OCI-LY7 (cell line): ENCODE results near the gene INSYN2B. TPM values are rescaled to one million over a fixed set of nuclear protein-coding genes. Genes with fewer than 3 reads are reported as not detected.
A peak's percentile ranks its signal among the peaks of the same experiment; 100 is the strongest.

ENCODE experiments used
- BruUV-seq: library from RNA; stranded (reverse); fragments of 400-500 nt; replicated peaks from 2 replicates; lab custom pipeline; 2021; lab: Mats Ljungman, UMichigan
- CTCF ChIA-PET: fragments of 300-600 bp; sonication (Branson Sonifier 250); formaldehyde crosslinking; loops from one replicate; lab custom pipeline; 2022; ENCODE audit warnings: antibody characterized with exemption; ENCODE audit not compliant: unreplicated experiment; lab: Charles Lee
- POLR2A ChIA-PET: fragments of 300-600 bp; sonication (Branson Sonifier 250); formaldehyde crosslinking; loops from one replicate; lab custom pipeline; 2022; ENCODE audit warnings: antibody characterized with exemption; lab: Charles Lee
- DNase-seq: peaks from one replicate; pipeline ENCODE4 v3.0.0-alpha.2; 2015; ENCODE audit warnings: low spot score
- H2AFZ ChIP-seq: fragments of 200-600 bp; sonication (generic), shearing (Covaris generic); 2 replicates; pipeline ENCODE4 v1.6.1; 2014; ENCODE audit warnings: mild to moderate bottlenecking, antibody characterized with exemption, low read length, moderate library complexity
- H3K27ac ChIP-seq: fragments of 200-600 bp; sonication (generic); 2 replicates; pipeline ENCODE4 v1.5.1; 2014; ENCODE audit warnings: mixed run types, low read depth, mild to moderate bottlenecking, moderate library complexity, low read length, inconsistent platforms; ENCODE audit not compliant: poor library complexity, severe bottlenecking
- H3K36me3 ChIP-seq: fragments of 200-600 bp; sonication (generic); 2 replicates; pipeline ENCODE4 v1.6.1; 2014; ENCODE audit warnings: mild to moderate bottlenecking, antibody characterized with exemption, low read length, moderate library complexity, mixed read lengths; ENCODE audit not compliant: insufficient read depth
- H3K4me1 ChIP-seq: fragments of 200-600 bp; sonication (generic); 2 replicates; pipeline ENCODE4 v1.5.1; 2014; ENCODE audit warnings: mild to moderate bottlenecking, low read length; ENCODE audit not compliant: insufficient read depth, poor library complexity, severe bottlenecking
- H3K4me2 ChIP-seq: fragments of 200-600 bp; sonication (generic); 2 replicates; pipeline ENCODE4 v1.6.1; 2014; ENCODE audit warnings: mild to moderate bottlenecking, low read length
- H3K4me3 ChIP-seq: fragments of 200-600 bp; sonication (generic); 2 replicates; pipeline ENCODE4 v1.5.1; 2014; ENCODE audit warnings: mild to moderate bottlenecking, low read depth, low read length; ENCODE audit not compliant: poor library complexity, severe bottlenecking
- H3K79me2 ChIP-seq: fragments of 200-600 bp; sonication (generic); 2 replicates; pipeline ENCODE4 v1.6.1; 2016; ENCODE audit warnings: low read depth, mild to moderate bottlenecking, low read length, moderate library complexity, mixed read lengths; ENCODE audit not compliant: insufficient read depth
- H3K9me2 ChIP-seq: fragments of 200-600 bp; sonication (generic); 2 replicates; pipeline ENCODE4 v1.6.1; 2016; ENCODE audit warnings: mild to moderate bottlenecking, low read length, mixed read lengths; ENCODE audit not compliant: insufficient read depth
- H3K9me3 ChIP-seq: fragments of 200-600 bp; sonication (generic); 2 replicates; pipeline ENCODE4 v1.6.1; 2014; ENCODE audit warnings: mild to moderate bottlenecking, mixed run types, low read length, mixed read lengths
- H4K20me1 ChIP-seq: fragments of 200-600 bp; sonication (generic); 2 replicates; pipeline ENCODE4 v1.6.1; 2014; ENCODE audit warnings: mild to moderate bottlenecking, antibody characterized with exemption, low read length, moderate library complexity, mixed read lengths; ENCODE audit not compliant: insufficient read depth
- CTCF ChIP-seq: fragments of 200-600 bp; sonication (generic); conservative IDR thresholded peaks from 2 replicates; pipeline ENCODE4 v1.5.1; 2014; ENCODE audit warnings: mild to moderate bottlenecking, antibody characterized with exemption, low read length, moderate library complexity, mixed read lengths
- EZH2phosphoT487 ChIP-seq: fragments of 200-600 bp; sonication (generic); IDR thresholded peaks from 2 replicates; pipeline ENCODE4 v1.6.1; 2018; ENCODE audit warnings: low read depth, borderline replicate concordance, mild to moderate bottlenecking, mixed run types, antibody characterized with exemption, low read length, moderate library complexity, mixed read lengths
- intact Hi-C: fragments of 100-400 bp; cut with micrococcal nuclease; formaldehyde crosslinking; loops from one replicate; pipeline ENCODE4 v1.10.0; 2022; ENCODE audit not compliant: unreplicated experiment
- total RNA-seq, 2 experiments: library from RNA; depleted of rRNA in 1 of 2; stranded (reverse); fragments of >200 nt in 1 of 2; shearing (Covaris generic) in 1 of 2; gene quantifications; 2 replicates each; pipeline ENCODE4 v1.2.3, GENCODE V29; 2014 to 2022

INSYN2B gene
- total RNA-seq, 2 experiments from 2014 or later: not detected

GRCh38 chr5:169938439-169938838, 41.9 kb downstream of the INSYN2B start:
- POLR2A ChIA-PET: interaction anchor here (0.6 to 2.3 kb wide), 4 partner anchors 16 to 178 kb away, joined by 3 to 7 read pairs (median 4); no protein-coding TSS in a partner anchor
- DNase-seq: no peak
- H3K27ac ChIP-seq: no peak overlapping the region
- no peaks in the 10 kb centered on the region for H4K20me1 ChIP-seq
- H3K79me2 ChIP-seq: no peaks in the 10 kb centered on the region
- no peaks in the 10 kb centered on the region for H3K9me2 ChIP-seq
- TF ChIP-seq EZH2phosphoT487: no peak
- no peak for TF ChIP-seq CTCF
- no peaks in the 10 kb centered on the region for H3K9me3 ChIP-seq
- BruUV-seq: no TSS peak
- intact Hi-C loops: no loop called here
- H2AFZ ChIP-seq: no peak overlapping the region
- H3K36me3 ChIP-seq: no peaks in the 10 kb centered on the region
- H3K4me3 ChIP-seq: no peak overlapping the region
- peaks cover 11% of the 10 kb centered on the region for H3K4me1 ChIP-seq
- CTCF ChIA-PET: no interaction called here
- no peak overlapping the region for H3K4me2 ChIP-seq

DNA sequence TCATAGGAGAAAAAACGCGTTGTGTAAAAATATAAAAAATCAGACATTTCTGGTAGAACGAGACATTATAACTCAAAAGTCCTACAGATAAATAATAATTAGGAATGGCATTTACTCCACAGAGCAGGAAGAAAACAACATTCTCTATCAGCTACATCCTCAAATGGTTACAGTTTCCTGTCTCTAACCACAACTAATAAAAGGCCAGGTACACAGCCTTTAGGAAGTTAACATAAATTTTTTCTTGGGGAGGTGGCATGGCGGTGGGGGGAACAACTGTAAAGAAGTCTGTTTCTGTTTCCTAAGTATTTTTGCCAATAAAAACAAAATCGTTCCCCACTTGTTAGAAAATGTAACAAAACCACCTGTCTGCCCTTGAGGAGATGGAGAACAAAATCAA, 44.5 kb downstream of the INSYN2B start:
- peak overlapping the region; percentile 24; the same call in 1 of the 2 replicates for H3K4me2 ChIP-seq
- H4K20me1 ChIP-seq: no peaks in the 10 kb centered on the region
- ChIA-PET CTCF (no interaction called here), POLR2A (interaction anchor here (0.7 kb wide), 1 partner anchor 1266 kb away, joined by 3 read pairs; no protein-coding TSS in a partner anchor)
- H3K9me3 ChIP-seq: no peaks in the 10 kb centered on the region
- no peak for DNase-seq
- intact Hi-C loops: no loop called here
- no peaks in the 10 kb centered on the region for H3K79me2 ChIP-seq
- no peak overlapping the region for H2AFZ ChIP-seq
- peaks cover 11% of the 10 kb centered on the region for H3K4me1 ChIP-seq
- BruUV-seq: no TSS peak
- no peaks in the 10 kb centered on the region for H3K9me2 ChIP-seq
- H3K4me3 ChIP-seq: no peak overlapping the region
- H3K27ac ChIP-seq: no peak overlapping the region
- TF ChIP-seq CTCF (no peak), EZH2phosphoT487 (no peak)
- H3K36me3 ChIP-seq: peaks cover 4% of the 10 kb centered on the region; the same call in 1 of the 2 replicates

- intact Hi-C loops: no loop called here
- H4K20me1 ChIP-seq: no peaks in the 10 kb centered on the region
- ChIA-PET POLR2A (no interaction called here), CTCF (no interaction called here)
- no peak overlapping the region for H2AFZ ChIP-seq
- DNase-seq: no peak
- no peaks in the 10 kb centered on the region for H3K9me3 ChIP-seq
- no peak overlapping the region for H3K4me2 ChIP-seq
- no peak overlapping the region for H3K4me3 ChIP-seq
- H3K27ac ChIP-seq: no peak overlapping the region
- no peaks in the 10 kb centered on the region for H3K79me2 ChIP-seq
- BruUV-seq: no TSS peak
- peaks cover 11% of the 10 kb centered on the region for H3K4me1 ChIP-seq
- no peaks in the 10 kb centered on the region for H3K9me2 ChIP-seq
- TF ChIP-seq CTCF (no peak), EZH2phosphoT487 (no peak)
- H3K36me3 ChIP-seq: peaks cover 4% of the 10 kb centered on the region; the same call in 1 of the 2 replicates
Measured at GRCh38 chr5:169934990-169935389, 45.3 kb downstream of the INSYN2B start.
